ENCODE measurements around the gene RAB4B.
A peak's percentile ranks its signal among the peaks of the same experiment; 100 is the strongest.
"Not testable (repeated sequence)": the region's sequence is repeated elsewhere in the genome, so short reads cannot be mapped to it uniquely, and the experiment has no call there.

Gene RAB4B

GRCh38 chr19:40781140-40781539 lies 3.1 kb downstream of the RAB4B start:
- DNase-seq: no peak

- no peak for DNase-seq
These were observed 5.7 kb downstream of the RAB4B start for GRCh38 chr19:40783711-40784110.

- not testable (repeated sequence) for DNase-seq
These were observed 6.1 kb downstream of the RAB4B start for GRCh38 chr19:40784146-40784545.

GRCh38 chr19:40785526-40785925 lies 7.5 kb downstream of the RAB4B start:
- DNase-seq: no peak

GRCh38 chr19:40786060-40787037 lies 8.3 kb downstream of the RAB4B start:
- DNase-seq: no peak

- DNase-seq: no peak
These were observed 13.3 kb downstream of the RAB4B start for GRCh38 chr19:40791349-40791748.

- DNase-seq: no peak
These were observed 13.9 kb downstream of the RAB4B start for GRCh38 chr19:40791996-40792395.

- DNase-seq: no peak
These were observed 19.3 kb downstream of the RAB4B start for GRCh38 chr19:40797166-40797962.

- DNase-seq: peak; percentile 69
These were observed 20.1 kb downstream of the RAB4B start for GRCh38 chr19:40797963-40798682.

- peak; percentile 100 for DNase-seq
These were observed 20.9 kb downstream of the RAB4B start, which contains the start of gene EGLN2 for GRCh38 chr19:40798683-40799557. Gene EGLN2, plus strand, starts transcription at chr19:40799191. Its CDS starts 1,382 bp downstream, at chr19:40800573.

- no peak for DNase-seq
These were observed 21.7 kb downstream of the RAB4B start for GRCh38 chr19:40799558-40800338.

GRCh38 chr19:40800339-40800996 lies 22.4 kb downstream of the RAB4B start:
- no peak for DNase-seq

GRCh38 chr19:40800997-40801377 lies 22.9 kb downstream of the RAB4B start:
- no peak for DNase-seq

GRCh38 chr19:40801426-40802299 lies 23.6 kb downstream of the RAB4B start:
- DNase-seq: no peak

- no peak for DNase-seq
These were observed 24.5 kb downstream of the RAB4B start for GRCh38 chr19:40802300-40803169.

- DNase-seq: no peak
These were observed 25.3 kb downstream of the RAB4B start for GRCh38 chr19:40803170-40803856.

GRCh38 chr19:40803857-40804782 lies 26.1 kb downstream of the RAB4B start:
- peak; percentile 54 for DNase-seq
